ENCODE data around the gene TCF20.
A peak's percentile ranks its signal among the peaks of the same experiment; 100 is the strongest.

The TCF20 gene

DNA sequence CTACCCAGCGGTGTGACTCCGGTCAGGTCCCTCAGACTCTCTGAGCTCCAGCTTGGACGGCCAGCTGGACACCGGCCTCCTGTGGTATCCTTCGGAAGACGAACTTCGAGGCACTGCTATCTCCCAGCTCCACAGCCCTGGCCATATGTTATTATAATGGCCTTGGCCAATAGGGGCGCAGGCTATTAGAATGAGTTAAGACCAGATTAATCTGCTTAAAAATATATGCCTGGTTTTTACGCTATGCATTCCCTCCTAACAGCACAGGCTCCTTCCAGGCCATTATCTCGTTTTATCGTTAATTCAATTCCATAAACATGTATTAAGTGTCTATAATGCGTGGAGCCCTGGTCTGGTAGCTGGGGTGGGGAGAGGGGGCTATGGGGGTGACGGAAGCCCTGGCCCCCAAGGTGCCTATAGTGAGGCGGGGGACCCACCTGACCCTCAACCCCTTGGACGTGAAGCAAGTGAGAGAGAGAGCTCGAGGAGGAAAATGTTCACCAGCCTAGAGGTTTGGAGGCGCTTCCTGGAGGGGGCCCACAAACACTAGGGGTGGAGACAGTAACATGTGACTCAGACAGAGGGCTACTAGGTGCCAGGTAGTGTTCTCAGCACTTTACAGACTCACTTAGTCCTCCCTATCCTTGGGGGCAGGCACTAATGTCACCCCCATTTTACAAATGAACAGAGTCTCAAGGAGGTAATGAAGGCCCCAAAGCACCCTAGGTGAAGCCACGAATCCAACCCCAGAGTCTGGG lies 37.5 kb upstream of the TCF20 start:
- DNase-seq (ENCODE audit: insufficient read length, low spot score) (no peak), FAIRE-seq (no peak)
- no peak for TF ChIP-seq POLR2A (IDR thresholded peaks at IDR 0.05; ENCODE audit: low read depth, low read length)

DNA sequence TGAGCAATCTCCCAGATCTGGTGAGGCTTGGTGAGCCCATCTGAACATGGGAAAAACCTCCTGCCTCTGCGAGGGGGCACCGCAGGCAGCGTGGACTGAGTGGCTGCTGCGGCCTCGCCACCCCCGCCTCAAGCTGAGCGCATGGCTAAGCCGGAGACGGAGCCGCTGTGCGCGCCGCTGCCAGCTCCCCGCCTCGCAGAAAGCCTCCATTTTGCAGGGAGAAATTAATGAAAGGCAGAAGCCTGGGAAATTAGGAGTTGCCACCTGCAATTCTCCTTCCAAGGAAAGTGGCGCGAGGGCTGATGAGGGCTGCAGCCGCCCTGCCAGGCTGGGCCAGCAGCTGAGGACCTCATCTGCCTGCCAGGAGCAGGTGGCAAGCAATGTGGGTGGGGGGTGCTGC lies 35.6 kb upstream of the TCF20 start:
- FAIRE-seq (no peak), DNase-seq (ENCODE audit: insufficient read length, low spot score) (no peak)
- no peak for TF ChIP-seq POLR2A (IDR thresholded peaks at IDR 0.05; ENCODE audit: low read depth, low read length)

DNA sequence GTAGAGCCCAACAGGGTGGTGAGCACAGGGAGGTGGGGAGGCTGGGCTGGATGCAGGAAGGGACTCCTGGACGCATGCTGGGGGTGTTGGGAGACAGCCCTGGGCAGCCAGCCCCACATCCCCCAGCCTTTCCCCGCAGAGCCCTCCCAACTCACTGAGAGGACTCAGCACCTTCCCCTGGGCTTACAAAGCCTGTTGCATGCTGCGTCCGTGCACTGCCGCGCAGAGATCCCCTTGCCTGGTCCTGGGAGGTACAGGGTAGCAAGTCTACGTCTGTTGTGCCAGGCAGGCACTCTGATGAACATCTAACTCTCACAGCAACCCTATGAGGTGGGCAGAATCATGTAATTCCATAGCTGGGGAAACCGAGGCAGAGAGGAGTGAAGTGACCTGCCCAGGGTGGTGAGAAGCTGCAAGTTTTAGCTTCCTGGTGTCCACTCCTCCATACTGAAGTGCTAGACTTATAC lies 33.9 kb upstream of the TCF20 start:
- no peak for DNase-seq (ENCODE audit: insufficient read length, low spot score)
- no peak for TF ChIP-seq POLR2A (IDR thresholded peaks at IDR 0.05; ENCODE audit: low read depth, low read length)
- FAIRE-seq = no peak

DNA sequence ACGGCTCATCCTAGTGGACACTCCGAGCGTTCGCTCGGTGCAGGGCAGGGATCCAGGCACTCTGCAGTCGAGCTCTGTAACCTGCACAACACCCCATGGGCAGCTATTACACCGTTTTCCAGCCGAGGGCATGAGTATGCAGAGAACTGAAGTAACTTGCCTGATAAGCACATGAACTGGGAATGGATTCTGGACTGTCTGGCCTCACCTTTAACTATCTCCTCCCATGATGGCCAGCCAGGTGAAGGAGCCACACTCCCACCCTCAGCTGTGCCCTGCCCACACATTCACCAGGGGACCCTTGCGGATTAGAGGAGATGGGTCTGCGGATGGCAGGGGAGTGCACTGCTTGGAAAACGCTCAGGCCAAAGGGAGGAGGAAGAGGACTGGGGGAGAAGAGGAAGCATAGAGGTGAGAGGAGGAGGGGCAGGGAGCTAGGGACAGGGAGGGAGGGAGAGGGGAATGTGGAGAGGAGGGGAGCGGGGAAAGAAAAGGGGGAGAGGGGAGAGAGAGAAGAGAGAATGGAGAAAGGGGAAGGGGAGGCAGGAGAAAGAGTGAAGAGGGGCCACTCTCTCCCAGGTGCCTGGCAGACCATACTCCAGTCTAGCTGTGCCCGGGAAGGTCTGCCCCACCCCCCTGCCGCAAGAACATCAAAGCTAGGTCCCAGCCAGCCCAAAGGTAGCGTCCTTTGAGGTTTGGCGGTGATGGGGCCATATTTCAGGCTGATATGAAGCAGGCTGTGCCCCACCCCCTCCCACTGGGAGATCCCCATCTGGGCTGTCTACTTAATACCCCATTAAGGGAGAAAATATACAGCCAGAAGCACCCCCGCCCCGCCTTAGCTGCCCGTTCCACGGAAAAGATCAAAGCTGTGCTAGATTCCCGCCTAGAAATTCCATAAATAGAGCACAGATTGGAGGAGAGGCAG lies 33.2 kb upstream of the TCF20 start:
- TF ChIP-seq POLR2A (IDR thresholded peaks at IDR 0.05; ENCODE audit: low read depth, low read length) = no peak
- DNase-seq (ENCODE audit: insufficient read length, low spot score) = no peak
- no peak for FAIRE-seq

DNA sequence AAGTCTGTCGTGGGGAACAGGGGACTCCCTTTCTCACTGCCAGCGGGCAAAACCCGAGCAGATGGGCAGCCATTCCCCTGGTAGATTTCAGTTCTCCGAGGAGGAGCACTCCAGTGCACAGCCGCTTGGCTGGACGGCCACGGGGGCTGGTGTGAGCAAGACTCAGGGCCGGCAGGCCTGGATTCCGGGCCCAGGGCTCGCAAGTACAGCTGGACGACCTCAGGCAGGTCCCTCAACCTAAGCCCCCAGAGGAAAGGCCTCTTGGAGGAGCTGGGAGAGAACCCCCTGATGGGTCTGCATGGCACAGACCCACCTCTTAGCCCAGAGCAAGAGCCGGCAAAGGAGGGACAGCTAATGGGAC lies 31.3 kb upstream of the TCF20 start:
- FAIRE-seq (no peak), DNase-seq (ENCODE audit: insufficient read length, low spot score) (no peak)
- no peak for TF ChIP-seq POLR2A (IDR thresholded peaks at IDR 0.05; ENCODE audit: low read depth, low read length)

DNA sequence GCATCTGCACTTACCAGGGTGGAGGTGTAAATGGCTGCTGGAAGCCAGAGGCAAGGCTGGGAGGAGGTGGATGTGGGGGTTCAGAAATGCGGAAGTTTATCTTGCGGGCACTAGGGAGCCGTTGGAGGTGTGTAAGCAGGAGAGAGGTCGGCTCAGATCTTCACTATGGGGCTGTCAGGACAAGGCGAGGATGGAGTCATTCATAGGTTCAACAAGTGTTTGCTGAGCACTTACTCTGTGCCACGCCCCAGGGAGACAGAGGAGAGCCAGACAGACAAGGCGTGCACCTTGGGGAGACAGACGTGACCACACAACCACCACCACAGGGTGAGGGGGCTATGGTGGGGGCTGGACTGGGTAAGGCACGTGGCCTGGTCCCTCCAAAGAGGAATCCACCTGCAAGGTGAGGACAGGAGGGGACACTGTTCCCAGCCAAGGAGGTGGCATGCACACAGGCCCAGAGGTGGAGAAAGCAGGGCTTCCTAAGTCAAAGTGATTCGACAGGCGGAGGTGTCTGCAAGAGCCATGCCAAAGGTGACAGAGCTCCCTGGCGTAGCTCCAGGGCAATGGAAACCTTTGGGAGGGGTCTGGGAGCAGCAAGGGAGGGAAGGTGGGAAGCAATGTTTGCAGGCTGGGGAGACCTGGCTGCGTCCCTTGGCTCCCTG lies 30.8 kb upstream of the TCF20 start:
- no peak for FAIRE-seq

DNA sequence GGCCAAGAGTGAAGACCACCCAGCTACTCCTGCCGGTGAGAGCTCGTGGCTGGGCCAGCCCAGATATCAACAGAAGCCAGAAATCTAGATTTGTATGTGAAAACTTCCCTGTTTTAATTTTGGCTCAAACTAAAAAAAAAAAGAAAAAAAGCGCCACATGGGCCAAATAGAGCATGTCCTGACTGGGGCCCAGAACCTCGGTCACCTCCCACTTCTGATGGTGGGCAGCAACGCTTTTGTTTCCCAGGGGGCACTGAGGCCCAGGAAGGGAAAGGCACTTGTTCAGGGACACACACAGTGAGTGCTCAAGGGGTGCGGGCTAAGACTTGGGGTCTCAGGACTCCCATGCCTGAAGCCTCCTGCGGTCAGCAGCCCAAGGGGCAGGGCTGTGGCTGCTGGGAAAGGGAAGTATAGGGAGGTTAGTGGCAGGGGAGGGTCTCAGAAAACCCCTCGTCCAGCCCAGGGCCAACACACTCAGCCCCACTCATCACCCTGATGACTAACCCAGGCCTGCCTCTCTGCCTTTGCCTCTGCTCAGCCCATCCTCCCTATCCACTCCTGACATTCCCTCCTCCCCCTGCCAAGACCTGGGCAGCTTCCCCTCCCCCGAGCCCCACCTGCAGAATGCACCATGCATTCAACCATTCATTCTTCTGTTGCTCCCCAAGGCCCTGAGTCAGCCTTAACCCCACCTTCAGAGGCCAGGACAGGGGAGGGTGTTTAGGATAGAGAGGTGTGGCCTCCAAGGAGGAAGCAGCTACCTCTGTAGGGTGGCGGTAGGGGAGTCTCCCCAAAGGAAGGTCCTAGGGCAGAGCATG lies 30.0 kb upstream of the TCF20 start:
- DNase-seq (ENCODE audit: insufficient read length, low spot score) (peak; percentile 19), FAIRE-seq (no peak)

More for the DNA sequence above, 30.8 kb upstream of the TCF20 start:
- no peak for TF ChIP-seq POLR2A (IDR thresholded peaks at IDR 0.05; ENCODE audit: low read depth, low read length)
- no peak for DNase-seq (ENCODE audit: insufficient read length, low spot score)

DNA sequence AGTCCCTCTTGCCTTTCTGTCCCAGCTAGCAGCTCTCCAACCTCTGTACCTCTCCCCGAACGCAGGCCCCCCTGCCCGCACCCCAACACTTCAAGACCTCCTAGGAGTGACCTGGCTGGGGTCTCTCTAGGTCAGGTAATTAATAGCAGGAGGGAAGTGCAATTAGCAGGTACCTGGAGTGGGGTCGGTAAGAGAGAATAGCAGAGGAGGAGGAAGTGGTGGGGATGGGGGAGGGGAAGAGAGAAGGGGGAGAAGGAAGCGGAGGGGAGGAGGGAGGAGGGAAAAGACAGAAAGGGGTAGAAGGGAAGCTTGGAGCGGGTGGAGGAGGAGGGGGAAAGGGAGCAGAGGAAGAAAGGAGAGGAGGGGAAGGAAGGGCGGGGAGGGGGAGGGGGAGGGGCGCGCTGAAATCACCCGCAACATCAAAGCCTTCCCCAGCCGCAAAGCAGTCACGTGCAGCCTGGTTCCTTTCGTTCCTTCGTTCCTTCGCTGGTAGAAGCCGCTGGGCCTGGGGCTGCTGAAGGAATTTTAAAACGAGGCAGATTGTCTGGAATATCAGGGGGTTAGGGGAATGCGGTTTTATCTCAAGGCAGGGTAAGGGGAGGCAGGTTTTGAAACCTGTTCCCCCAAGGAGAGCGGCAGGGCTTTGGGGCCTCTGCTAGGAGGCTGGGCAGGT lies 29.3 kb upstream of the TCF20 start:
- FAIRE-seq = no peak
- no peak for TF ChIP-seq POLR2A (IDR thresholded peaks at IDR 0.05; ENCODE audit: low read depth, low read length)
- no peak for DNase-seq (ENCODE audit: insufficient read length, low spot score)

More for the DNA sequence above, 30.0 kb upstream of the TCF20 start:
- TF ChIP-seq POLR2A (IDR thresholded peaks at IDR 0.05; ENCODE audit: low read depth, low read length) = no peak

DNA sequence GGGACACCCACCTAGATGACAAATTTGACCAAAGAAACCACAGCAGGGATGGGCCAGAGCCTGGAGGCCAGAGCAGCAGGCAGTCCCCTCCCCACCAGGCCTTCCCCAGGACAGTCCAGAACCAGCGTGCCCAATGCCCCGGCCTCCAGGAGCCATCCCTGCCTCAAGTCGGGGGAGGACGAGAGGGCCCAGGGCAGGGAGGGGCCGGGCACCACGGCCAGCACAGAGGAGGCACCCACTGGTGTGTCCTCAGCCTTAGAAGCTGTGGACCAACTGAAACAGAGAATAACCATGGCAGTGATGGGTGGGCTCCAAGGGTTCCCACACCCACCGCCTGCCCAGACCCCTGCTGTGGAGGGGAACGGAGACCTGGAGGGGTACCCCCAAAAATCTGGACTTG lies 28.3 kb upstream of the TCF20 start:
- DNase-seq (ENCODE audit: insufficient read length, low spot score) (no peak), FAIRE-seq (no peak)
- TF ChIP-seq POLR2A (IDR thresholded peaks at IDR 0.05; ENCODE audit: low read depth, low read length) = no peak

DNA sequence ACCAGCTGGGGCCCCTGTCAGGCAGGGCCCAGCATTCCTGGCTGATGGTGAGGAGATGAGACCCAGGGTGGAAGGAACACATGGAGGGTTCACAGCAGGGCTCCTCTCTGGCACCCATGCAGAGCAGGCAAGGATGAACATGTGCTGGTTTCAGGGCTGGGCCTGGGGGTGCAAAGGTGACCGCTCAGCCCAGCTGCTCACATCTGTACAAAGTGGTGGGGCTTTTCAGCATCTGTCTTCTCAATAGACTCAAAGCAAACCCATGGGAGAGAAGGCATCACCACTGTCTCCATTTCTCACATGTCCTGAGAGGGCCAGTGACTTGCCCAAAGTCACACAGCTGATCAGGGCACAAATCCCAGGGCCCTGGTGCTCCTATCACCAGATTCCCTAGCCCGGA lies 27.3 kb upstream of the TCF20 start:
- FAIRE-seq (no peak), DNase-seq (ENCODE audit: insufficient read length, low spot score) (no peak)
- TF ChIP-seq POLR2A (IDR thresholded peaks at IDR 0.05; ENCODE audit: low read depth, low read length) = no peak

DNA sequence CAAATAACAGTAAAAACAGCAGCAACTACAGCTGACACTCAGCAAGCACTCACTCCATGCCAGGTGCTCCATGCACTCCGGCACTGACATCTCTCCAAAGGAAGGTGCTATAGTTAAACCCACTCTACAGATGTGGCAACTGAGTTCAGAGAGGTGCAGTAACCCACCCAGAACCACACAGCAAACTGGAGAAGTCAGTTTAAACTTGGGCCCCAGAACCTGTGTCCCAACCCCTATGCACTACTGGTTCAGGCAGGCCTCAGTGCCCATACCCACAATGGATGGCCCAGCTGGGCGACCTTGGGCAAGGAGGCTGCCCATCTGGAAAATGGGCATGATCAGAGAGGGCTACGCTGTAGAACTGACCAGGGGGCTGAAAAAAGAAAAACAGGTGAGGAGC lies 26.4 kb upstream of the TCF20 start:
- no peak for FAIRE-seq
- no peak for DNase-seq (ENCODE audit: insufficient read length, low spot score)
- no peak for TF ChIP-seq POLR2A (IDR thresholded peaks at IDR 0.05; ENCODE audit: low read depth, low read length)

DNA sequence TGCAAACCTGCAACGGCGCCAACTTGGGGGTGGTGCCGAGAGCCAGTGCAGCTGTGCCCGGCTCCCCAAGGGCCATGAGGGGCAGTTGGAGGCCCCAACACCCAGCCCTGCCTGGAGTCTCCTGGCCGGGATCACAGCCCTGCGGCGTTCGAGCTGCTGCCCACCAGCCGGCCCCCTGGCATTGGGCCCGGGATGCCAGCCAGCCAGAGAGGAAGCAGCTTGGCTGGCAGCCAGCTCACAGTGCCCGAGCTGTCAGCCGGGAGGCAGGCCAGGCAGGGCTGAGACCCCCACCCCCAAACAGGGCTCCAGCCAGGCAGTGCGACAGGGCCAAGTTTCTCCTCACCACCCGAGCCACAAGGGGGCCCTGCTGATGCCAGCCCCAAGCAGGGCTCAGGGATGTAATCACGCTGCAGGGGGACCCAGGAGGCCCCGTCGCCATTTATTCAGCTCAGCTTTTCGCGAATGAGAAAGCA lies 26.0 kb upstream of the TCF20 start:
- TF ChIP-seq POLR2A (IDR thresholded peaks at IDR 0.05; ENCODE audit: low read depth, low read length) = no peak
- FAIRE-seq (no peak), DNase-seq (ENCODE audit: insufficient read length, low spot score) (no peak)

Measured in H54 (cell line).